Measurements from ENCODE around the gene ASPRV1. TPM values are rescaled to one million over a fixed set of nuclear protein-coding genes. Genes with fewer than 3 reads are reported as not detected.

The ASPRV1 gene
- total and polyA plus RNA-seq, 10 of the 15 experiments (the other 5 are each of a cell fraction or from before 2014, with no cell fraction given), result 0.11 to 1.1 (median 0.33) TPM

- intact Hi-C loops (cut with micrococcal nuclease; ENCODE audit: unreplicated experiment) (loop anchor here (10.0 kb wide), 1 partner anchor 699 kb away; no protein-coding TSS in a partner anchor), in situ Hi-C loops (cut with MboI) (loop anchor here (5.0 kb wide), 1 partner anchor 156 kb away; no protein-coding TSS in a partner anchor)
- ChIA-PET RAD21 (ENCODE audit: unreplicated experiment) (interaction anchor here (5.2 to 8.6 kb wide), 4 partner anchors 154 to 228 kb away, joined by 79 to 154 read pairs (median 109); no protein-coding TSS in a partner anchor), SMC1A (ENCODE audit: uncharacterized antibody, unreplicated experiment) (interaction anchor here (0.8 to 8.9 kb wide), 8 partner anchors 21 to 376 kb away, joined by 3 to 126 read pairs (median 20); partner anchors contain the start of genes C2orf42, PCBP1 and SNRPG), CTCF (interaction anchor here (1.0 to 6.5 kb wide), 5 partner anchors 147 to 227 kb away, joined by 3 to 111 read pairs (median 16); no protein-coding TSS in a partner anchor), POLR2A (interaction anchor here (0.8 to 6.2 kb wide), 3 partner anchors 154 to 185 kb away, joined by 4 to 75 read pairs (median 9); no protein-coding TSS in a partner anchor)
- H3K9ac ChIP-seq (ENCODE audit: control insufficient read depth, insufficient read depth, low read length), result peak overlapping the region; percentile 77
- TSS peak; percentile 45 for BruUV-seq (replicated peaks)
- peak overlapping the region; percentile 89 for H3K4me3 ChIP-seq
- no peaks in the 10 kb centered on the region for H3K36me3 ChIP-seq (ENCODE audit: control insufficient read depth in 2 of 2, insufficient read depth in 2 of 2, low read length in 1 of 2)
- no peak for TF ChIP-seq NKRF (conservative IDR thresholded peaks at IDR 0.05)
- no peak for TF ChIP-seq GABPA (IDR thresholded peaks at IDR 0.05; ENCODE audit: low read depth)
- no peak for TF ChIP-seq WRNIP1 (IDR thresholded peaks at IDR 0.05; ENCODE audit: borderline replicate concordance, low read depth, low read length)
- no peak for TF ChIP-seq JUND (IDR thresholded peaks at IDR 0.05; ENCODE audit: low read depth, low read length)
- TF ChIP-seq ZSCAN29 (IDR thresholded peaks at IDR 0.05), result no peak
- TF ChIP-seq RAD51 (IDR thresholded peaks at IDR 0.05), result no peak
- TF ChIP-seq SUZ12 (IDR thresholded peaks at IDR 0.05; ENCODE audit: unreplicated experiment), result no peak
- TF ChIP-seq NRF1 (conservative IDR thresholded peaks at IDR 0.05; ENCODE audit: low read depth, low read length), result no peak
- TF ChIP-seq IRF5 (IDR thresholded peaks at IDR 0.05; ENCODE audit: borderline replicate concordance), result no peak
- TF ChIP-seq RELA (IDR thresholded peaks at IDR 0.05; ENCODE audit: borderline replicate concordance, partially characterized antibody), result no peak
- TF ChIP-seq EZH2 (IDR thresholded peaks at IDR 0.05; ENCODE audit: borderline replicate concordance, control insufficient read depth, low read depth, low read length), result no peak
- TF ChIP-seq ZNF24 (IDR thresholded peaks at IDR 0.05), result no peak
- WGBS (ENCODE audit: insufficient coverage, insufficient replicate concordance, low lambda C conversion rate, missing lambda C conversion rate), result 92% methylated on average over 2 of the region's 2 CpGs
- no peak overlapping the region for H3K27ac ChIP-seq (ENCODE audit: control insufficient read depth, insufficient read depth)
- FAIRE-seq (no peak), ATAC-seq (no peak), DNase-seq (ENCODE audit: low read depth, low spot score) (no peak)
- H3K79me2 ChIP-seq (ENCODE audit: control insufficient read depth, insufficient read depth, low read length), result peaks cover 8% of the 10 kb centered on the region
- no peaks in the 10 kb centered on the region for H3K27me3 ChIP-seq (replicated peaks in 1 of 2; ENCODE audit: control insufficient read depth in 2 of 2, insufficient read depth in 2 of 2, low read length in 1 of 2)
- H4K20me1 ChIP-seq (ENCODE audit: control insufficient read depth, insufficient read depth), result no peaks in the 10 kb centered on the region
- H2AFZ ChIP-seq (ENCODE audit: control insufficient read depth, low read depth, low read length), result no peak overlapping the region
- H3K4me2 ChIP-seq (ENCODE audit: control insufficient read depth, insufficient read depth), result peak overlapping the region; percentile 85; the same call in 1 of the 2 replicates
- peaks cover 8% of the 10 kb centered on the region; the same call in 1 of the 2 replicates for H3K4me1 ChIP-seq (ENCODE audit: control insufficient read depth, insufficient read depth, low read length)
- no peaks in the 10 kb centered on the region for H3K9me3 ChIP-seq (replicated peaks; ENCODE audit: control insufficient read depth, insufficient read depth, low read length)
Measured at GRCh38 chr2:69916106-69916505, 45.3 kb downstream of the ASPRV1 start.
